ENCODE measurements around the gene LEMD3. TPM values are rescaled to one million over a fixed set of nuclear protein-coding genes. Genes with fewer than 3 reads are reported as not detected.

LEMD3 gene
- polyA plus RNA-seq, 1 donor (not counting 4 experiments of a cell fraction or from before 2014, with no cell fraction given) = 21.8 TPM

DNA sequence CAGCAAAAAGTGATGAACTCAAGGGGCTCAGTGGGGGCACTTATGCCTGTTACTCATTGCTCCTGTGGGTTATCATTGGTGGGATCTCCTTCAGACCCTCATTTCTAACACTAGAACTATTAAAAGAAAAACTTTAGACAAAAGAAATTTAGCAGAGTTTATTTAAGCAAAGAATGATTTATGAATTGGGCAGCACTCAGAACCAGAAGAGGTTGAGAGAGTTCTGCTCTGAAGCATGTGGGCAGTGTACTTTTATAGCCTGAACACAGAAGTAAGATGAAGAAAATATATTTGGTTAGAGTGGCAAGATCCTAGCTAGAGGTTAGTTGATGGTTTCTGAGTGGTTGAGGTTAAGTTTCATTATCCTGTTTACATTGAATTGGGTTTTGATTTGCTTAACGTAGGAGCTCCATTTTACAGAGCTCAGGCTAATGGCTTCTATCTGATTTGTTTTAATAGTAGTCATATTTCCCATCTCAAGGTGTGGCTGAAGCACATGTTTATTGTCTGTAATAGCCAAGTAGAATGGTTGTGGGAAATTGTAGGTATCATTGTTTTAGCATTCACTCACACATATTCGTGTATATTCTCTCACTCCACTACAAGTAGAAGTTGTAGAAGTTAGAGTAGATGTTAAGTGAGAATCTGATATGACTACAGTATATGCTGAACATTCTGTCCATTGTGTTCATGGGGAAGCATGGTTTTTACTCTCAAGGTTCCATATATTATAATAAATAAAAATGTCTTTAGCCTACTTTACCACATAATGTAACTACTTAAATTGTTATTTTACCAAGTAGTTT lies 27.6 kb downstream of the LEMD3 start:
- DNase-seq (ENCODE audit: low read depth, low spot score) (no peak), FAIRE-seq (no peak)
- Histone ChIP-seq H3K9me1 (ENCODE audit: control insufficient read depth, extremely low read depth, insufficient read depth, low read length) (no peaks in the 10 kb centered on the region), H3K79me2 (ENCODE audit: control insufficient read depth, insufficient read depth, low read length) (peaks cover 80% of the 10 kb centered on the region), H3K27me3 (ENCODE audit: control insufficient read depth, extremely low read depth, insufficient read depth, low read length) (no peaks in the 10 kb centered on the region), H3K36me3 (ENCODE audit: control insufficient read depth in 2 of 2, extremely low read depth in 1 of 2, insufficient read depth in 2 of 2, low read length in 2 of 2) (peaks cover 0 to 1% of the 10 kb centered on the region in 2 experiments), H3K4me2 (ENCODE audit: control insufficient read depth, extremely low read depth, insufficient read depth, low read depth, low read length) (no peak overlapping the region), H3K4me3 (ENCODE audit: control insufficient read depth in 2 of 3, extremely low read depth in 1 of 3, insufficient read depth in 2 of 3, low read depth in 1 of 3, low read length in 3 of 3) (no peak overlapping the region), H3K9me3 (ENCODE audit: control insufficient read depth, low read depth, low read length) (no peaks in the 10 kb centered on the region), H3K27ac (ENCODE audit: control insufficient read depth, insufficient read depth, low read length) (no peak overlapping the region), H3K4me1 (ENCODE audit: control insufficient read depth, extremely low read depth, insufficient read depth, low read length) (no peaks in the 10 kb centered on the region), H4K20me1 (ENCODE audit: control insufficient read depth, extremely low read depth, insufficient read depth, low read length) (no peaks in the 10 kb centered on the region), H3K9ac (ENCODE audit: control insufficient read depth, extremely low read depth, insufficient read depth, low read length) (no peak overlapping the region), H2AFZ (ENCODE audit: control insufficient read depth, low read length) (no peak overlapping the region)
- TF ChIP-seq EZH2 (IDR thresholded peaks at IDR 0.05; ENCODE audit: low read length) (no peak), CTCF (optimal IDR thresholded peaks at IDR 0.05 in 1 of 3, IDR thresholded peaks at IDR 0.05 in 1 of 3, conservative IDR thresholded peaks at IDR 0.05 in 1 of 3; ENCODE audit: extremely low read depth in 1 of 3, insufficient read depth in 2 of 3, low read length in 3 of 3) (no peak)
- dilution Hi-C loops (cut with MboI; ENCODE audit: extremely low pct_ligation_motif_present, low sequenced_read_pairs) = no loop called here

DNA sequence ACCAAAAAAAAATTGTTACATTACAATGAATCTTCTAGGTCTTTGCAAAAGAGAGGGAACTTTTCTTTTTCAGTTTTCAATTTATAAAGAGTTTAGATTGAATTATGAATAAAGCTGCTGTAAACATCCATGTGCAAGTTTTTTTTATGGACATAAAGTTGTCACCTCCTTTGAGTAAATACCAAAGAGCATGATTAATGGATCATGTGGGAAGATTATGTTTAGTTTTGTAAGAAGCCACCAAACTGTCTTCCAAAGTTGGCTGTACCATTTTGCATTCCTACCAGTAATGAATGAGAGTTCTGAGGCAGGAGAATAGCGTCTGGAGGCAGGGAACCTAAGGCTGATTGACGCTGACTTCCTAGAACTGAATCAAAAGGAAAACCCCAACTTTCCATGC lies 30.2 kb downstream of the LEMD3 start:
- no peak overlapping the region for H3K4me2 ChIP-seq (ENCODE audit: control insufficient read depth, extremely low read depth, insufficient read depth, low read depth, low read length)
- DNase-seq (ENCODE audit: low read depth, low spot score) (no peak), FAIRE-seq (no peak)
- H3K9me3 ChIP-seq (ENCODE audit: control insufficient read depth, low read depth, low read length) = no peaks in the 10 kb centered on the region
- H3K4me1 ChIP-seq (ENCODE audit: control insufficient read depth, extremely low read depth, insufficient read depth, low read length) = no peaks in the 10 kb centered on the region
- no peaks in the 10 kb centered on the region for H4K20me1 ChIP-seq (ENCODE audit: control insufficient read depth, extremely low read depth, insufficient read depth, low read length)
- H3K79me2 ChIP-seq (ENCODE audit: control insufficient read depth, insufficient read depth, low read length) = peaks cover 82% of the 10 kb centered on the region
- H3K27ac ChIP-seq (ENCODE audit: control insufficient read depth, insufficient read depth, low read length) = no peak overlapping the region
- peaks cover 0 to 1% of the 10 kb centered on the region in 2 experiments for H3K36me3 ChIP-seq (ENCODE audit: control insufficient read depth in 2 of 2, extremely low read depth in 1 of 2, insufficient read depth in 2 of 2, low read length in 2 of 2)
- dilution Hi-C loops (cut with MboI; ENCODE audit: extremely low pct_ligation_motif_present, low sequenced_read_pairs) = no loop called here
- H3K9ac ChIP-seq (ENCODE audit: control insufficient read depth, extremely low read depth, insufficient read depth, low read length) = no peak overlapping the region
- H3K27me3 ChIP-seq (ENCODE audit: control insufficient read depth, extremely low read depth, insufficient read depth, low read length) = no peaks in the 10 kb centered on the region
- no peak overlapping the region for H2AFZ ChIP-seq (ENCODE audit: control insufficient read depth, low read length)
- no peaks in the 10 kb centered on the region for H3K9me1 ChIP-seq (ENCODE audit: control insufficient read depth, extremely low read depth, insufficient read depth, low read length)
- TF ChIP-seq EZH2 (IDR thresholded peaks at IDR 0.05; ENCODE audit: low read length) = no peak
- no peak overlapping the region for H3K4me3 ChIP-seq (ENCODE audit: control insufficient read depth in 2 of 3, extremely low read depth in 1 of 3, insufficient read depth in 2 of 3, low read depth in 1 of 3, low read length in 3 of 3)
